CD14-positive monocyte (primary cell): ENCODE results near the gene ACACA. TPM values are rescaled to one million over a fixed set of nuclear protein-coding genes. Genes with fewer than 3 reads are reported as not detected.

Source experiments
- DNase-seq, 3 donors: peaks; one replicate each; pipeline ENCODE4 v3.0.0-alpha.2; 2011 to 2022
- H2AFZ ChIP-seq: 2 replicates; pipeline ENCODE4 v1.6.0; 2012; ENCODE audit warnings: mild to moderate bottlenecking, low read depth, low read length, inconsistent platforms; ENCODE audit not compliant: insufficient read depth, poor library complexity, severe bottlenecking
- H3K27ac ChIP-seq, 2 donors: 1 replicate in 1 of 2; 2 replicates in 1 of 2; pipeline ENCODE4 v1.5.1; 2012 to 2013; ENCODE audit warnings: low read length in 2 of 2, control low read depth in 1 of 2, inconsistent platforms in 1 of 2, low read depth in 1 of 2, mild to moderate bottlenecking in 1 of 2
- H3K27me3 ChIP-seq, 2 donors: one replicate each; pipeline versions ENCODE4 v1.6.0 to v1.6.1; 2011 to 2013; ENCODE audit warnings: low read length in 2 of 2; ENCODE audit not compliant: control insufficient read depth in 2 of 2, insufficient read depth in 2 of 2
- H3K36me3 ChIP-seq, 2 donors: replicated peaks in 1 of 2; 1 replicate in 1 of 2; 2 replicates in 1 of 2; pipeline versions ENCODE4 v1.5.1 to v1.6.1; 2012 to 2013; ENCODE audit warnings: low read length in 2 of 2, control low read depth in 1 of 2, inconsistent platforms in 1 of 2, mild to moderate bottlenecking in 1 of 2; ENCODE audit not compliant: insufficient read depth in 2 of 2, control insufficient read depth in 1 of 2
- H3K4me1 ChIP-seq, 2 donors: 1 replicate in 1 of 2; 2 replicates in 1 of 2; pipeline versions ENCODE4 v1.5.1 to v1.6.1; 2012 to 2013; ENCODE audit warnings: low read length in 2 of 2, control low read depth in 1 of 2, inconsistent platforms in 1 of 2, mild to moderate bottlenecking in 1 of 2, moderate library complexity in 1 of 2; ENCODE audit not compliant: insufficient read depth in 2 of 2, control insufficient read depth in 1 of 2
- H3K4me2 ChIP-seq: replicated peaks from 2 replicates; pipeline ENCODE3; 2012; ENCODE audit warnings: low read length, moderate library complexity, mild to moderate bottlenecking; ENCODE audit not compliant: poor library complexity, severe bottlenecking; ENCODE audit errors: extremely low read depth
- H3K4me3 ChIP-seq, 3 experiments: fragments of 200-600 bp in 1 of 3; sonication (generic) in 1 of 3; replicated peaks in 1 of 3; 1 replicate in 2 of 3; 2 replicates in 1 of 3; pipeline ENCODE4 v1.5.1; 2011 to 2013; ENCODE audit warnings: low read length in 3 of 3, mild to moderate bottlenecking in 3 of 3, control low read depth in 2 of 3, low read depth in 2 of 3, inconsistent platforms in 1 of 3, moderate library complexity in 1 of 3
- H3K79me2 ChIP-seq: 2 replicates; pipeline ENCODE4 v1.6.0; 2012; ENCODE audit warnings: mild to moderate bottlenecking, control low read depth, inconsistent platforms, low read length, moderate library complexity; ENCODE audit not compliant: insufficient read depth
- H3K9ac ChIP-seq: 2 replicates; pipeline ENCODE4 v1.6.0; 2017; ENCODE audit warnings: low read length, mild to moderate bottlenecking; ENCODE audit not compliant: insufficient read depth, poor library complexity, severe bottlenecking
- H3K9me3 ChIP-seq, 2 donors: replicated peaks in 1 of 2; 1 replicate in 1 of 2; 2 replicates in 1 of 2; pipeline versions ENCODE4 v1.5.1 to v1.6.1; 2012 to 2013; ENCODE audit warnings: low read length in 2 of 2, control low read depth in 1 of 2; ENCODE audit not compliant: control insufficient read depth in 1 of 2, insufficient read depth in 1 of 2
- H4K20me1 ChIP-seq: 2 replicates; pipeline ENCODE4 v1.6.0; 2012; ENCODE audit warnings: mild to moderate bottlenecking, low read length, control low read depth, moderate library complexity; ENCODE audit not compliant: insufficient read depth
- H3K27ac Mint-ChIP-seq, 7 donors: one replicate each; pipeline ENCODE4 v1.8.0; 2020; ENCODE audit warnings: mild to moderate bottlenecking in 7 of 7, mixed read lengths in 7 of 7, moderate library complexity in 6 of 7, inconsistent platforms in 2 of 7
- H3K27me3 Mint-ChIP-seq, 3 donors: one replicate each; pipeline ENCODE4 v1.8.0; 2021 to 2022; ENCODE audit warnings: low read depth in 3 of 3, mild to moderate bottlenecking in 3 of 3, mixed read lengths in 3 of 3, moderate library complexity in 3 of 3, inconsistent platforms in 1 of 3
- H3K36me3 Mint-ChIP-seq, 2 donors: one replicate each; pipeline ENCODE4 v1.8.0; 2020; ENCODE audit warnings: mixed read lengths in 2 of 2, inconsistent platforms in 1 of 2, mild to moderate bottlenecking in 1 of 2
- H3K4me1 Mint-ChIP-seq: one replicate; pipeline ENCODE4 v1.8.0; 2020; ENCODE audit warnings: mild to moderate bottlenecking, mixed read lengths
- H3K4me3 Mint-ChIP-seq, 2 donors: one replicate each; pipeline ENCODE4 v1.8.0; 2020; ENCODE audit warnings: mild to moderate bottlenecking in 2 of 2, mixed read lengths in 2 of 2, moderate library complexity in 1 of 2
- H3K9me3 Mint-ChIP-seq, 7 donors: one replicate each; pipeline ENCODE4 v1.8.0; 2020 to 2022; ENCODE audit warnings: mixed read lengths in 7 of 7, mild to moderate bottlenecking in 6 of 7, moderate library complexity in 6 of 7, inconsistent platforms in 2 of 7
- WGBS: methylation state at CpG from one replicate; pipeline ENCODE4 v1.1.5; 2013; ENCODE audit warnings: missing lambda C conversion rate; ENCODE audit not compliant: insufficient coverage; 5-methylcytosine and 5-hydroxymethylcytosine counted together
- intact Hi-C, 2 donors: fragments of 100-400 bp; cut with micrococcal nuclease; formaldehyde crosslinking; loops; one replicate each; pipeline versions ENCODE4 v1.15.0 to v1.15.1; 2023
- polyA plus RNA-seq, 3 donors: library from polyadenylated mRNA; depleted of rRNA in 1 of 3; unstranded in 2 of 3; stranded (reverse) in 1 of 3; fragments of 300-500 nt in 2 of 3; fragments of >200 nt in 1 of 3; fragmentation: Illumina TruSeq in 2 of 3; gene quantifications; 1 replicate in 2 of 3; 2 replicates in 1 of 3; pipeline ENCODE4 v1.2.3, GENCODE V29; 2012 to 2021
- TF ChIP-seq, protein P1 (sequence below): fragments of 200-600 bp; IDR thresholded peaks from one replicate; pipeline ENCODE4 v1.8.0; 2022; ENCODE audit warnings: antibody characterized with exemption, mild to moderate bottlenecking

The ACACA gene
- polyA plus RNA-seq, 3 donors, result 3.5 to 4.6 (median 3.8) TPM

DNA sequence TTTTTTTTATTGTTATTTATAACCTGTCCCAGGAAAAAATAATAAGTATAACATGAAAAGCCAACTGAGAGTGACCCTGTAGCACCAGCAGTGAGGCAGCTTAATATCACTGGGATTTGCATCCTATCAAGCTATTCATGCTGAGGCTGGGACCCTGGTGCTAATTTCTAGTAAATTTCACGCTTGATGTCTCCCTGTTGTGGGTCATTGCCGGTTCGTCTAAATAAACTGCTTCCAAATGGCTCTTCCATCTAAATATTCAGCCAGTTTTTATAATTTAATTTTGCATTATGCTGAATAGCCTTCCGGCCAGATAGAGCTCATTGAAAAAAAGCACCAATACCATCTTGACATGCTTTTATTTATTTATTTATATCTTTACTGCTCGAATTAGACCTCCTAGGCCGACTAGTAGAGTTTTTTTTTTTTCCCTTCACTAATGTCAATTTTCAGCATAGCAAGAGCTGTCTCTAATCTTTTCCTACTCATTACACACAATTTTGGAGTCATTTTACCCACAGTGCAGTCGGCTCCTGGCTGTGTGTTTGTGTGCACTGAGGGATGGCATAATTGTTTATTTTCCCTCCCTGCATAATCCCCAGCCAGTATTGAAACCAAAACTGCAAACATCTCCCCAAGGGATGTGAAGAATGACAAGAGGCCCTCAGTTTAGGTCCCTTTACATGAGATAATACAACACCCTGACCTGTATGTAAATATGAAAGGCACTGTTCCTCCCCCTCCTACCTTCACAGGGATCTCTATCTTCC, 289.1 kb downstream of the ACACA start:
- TF ChIP-seq, protein P1, sequence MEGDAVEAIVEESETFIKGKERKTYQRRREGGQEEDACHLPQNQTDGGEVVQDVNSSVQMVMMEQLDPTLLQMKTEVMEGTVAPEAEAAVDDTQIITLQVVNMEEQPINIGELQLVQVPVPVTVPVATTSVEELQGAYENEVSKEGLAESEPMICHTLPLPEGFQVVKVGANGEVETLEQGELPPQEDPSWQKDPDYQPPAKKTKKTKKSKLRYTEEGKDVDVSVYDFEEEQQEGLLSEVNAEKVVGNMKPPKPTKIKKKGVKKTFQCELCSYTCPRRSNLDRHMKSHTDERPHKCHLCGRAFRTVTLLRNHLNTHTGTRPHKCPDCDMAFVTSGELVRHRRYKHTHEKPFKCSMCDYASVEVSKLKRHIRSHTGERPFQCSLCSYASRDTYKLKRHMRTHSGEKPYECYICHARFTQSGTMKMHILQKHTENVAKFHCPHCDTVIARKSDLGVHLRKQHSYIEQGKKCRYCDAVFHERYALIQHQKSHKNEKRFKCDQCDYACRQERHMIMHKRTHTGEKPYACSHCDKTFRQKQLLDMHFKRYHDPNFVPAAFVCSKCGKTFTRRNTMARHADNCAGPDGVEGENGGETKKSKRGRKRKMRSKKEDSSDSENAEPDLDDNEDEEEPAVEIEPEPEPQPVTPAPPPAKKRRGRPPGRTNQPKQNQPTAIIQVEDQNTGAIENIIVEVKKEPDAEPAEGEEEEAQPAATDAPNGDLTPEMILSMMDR, result no peak
- Mint-ChIP-seq H3K27me3 (peaks cover 0 to 4% (median 0%) of the 10 kb centered on the region in 3 donors), H3K36me3 (peaks cover 35% of the 10 kb centered on the region in 2 donors), H3K4me1 (peaks cover 21% of the 10 kb centered on the region), H3K27ac (no peak overlapping the region), H3K9me3 (no peaks in the 10 kb centered on the region), H3K4me3 (no peak overlapping the region)
- H3K4me3 ChIP-seq, result no peak overlapping the region
- intact Hi-C loops, result loop anchor here in 1 of 2 donors (2.0 kb wide), 1 partner anchor 21 kb away; no protein-coding TSS in a partner anchor
- H3K9me3 ChIP-seq, result no peaks in the 10 kb centered on the region
- no peak overlapping the region for H3K27ac ChIP-seq
- peaks cover 5 to 30% of the 10 kb centered on the region in 2 donors for H3K36me3 ChIP-seq
- H3K27me3 ChIP-seq, result no peaks in the 10 kb centered on the region
- no peaks in the 10 kb centered on the region for H4K20me1 ChIP-seq
- H3K9ac ChIP-seq, result no peak overlapping the region
- H3K4me2 ChIP-seq, result no peak overlapping the region
- H2AFZ ChIP-seq, result no peak overlapping the region
- peaks cover 16% of the 10 kb centered on the region in 2 donors for H3K4me1 ChIP-seq
- no peaks in the 10 kb centered on the region for H3K79me2 ChIP-seq
- DNase-seq, result no peak
- 100% methylated on average over 1 of the region's 7 CpGs for WGBS

DNA sequence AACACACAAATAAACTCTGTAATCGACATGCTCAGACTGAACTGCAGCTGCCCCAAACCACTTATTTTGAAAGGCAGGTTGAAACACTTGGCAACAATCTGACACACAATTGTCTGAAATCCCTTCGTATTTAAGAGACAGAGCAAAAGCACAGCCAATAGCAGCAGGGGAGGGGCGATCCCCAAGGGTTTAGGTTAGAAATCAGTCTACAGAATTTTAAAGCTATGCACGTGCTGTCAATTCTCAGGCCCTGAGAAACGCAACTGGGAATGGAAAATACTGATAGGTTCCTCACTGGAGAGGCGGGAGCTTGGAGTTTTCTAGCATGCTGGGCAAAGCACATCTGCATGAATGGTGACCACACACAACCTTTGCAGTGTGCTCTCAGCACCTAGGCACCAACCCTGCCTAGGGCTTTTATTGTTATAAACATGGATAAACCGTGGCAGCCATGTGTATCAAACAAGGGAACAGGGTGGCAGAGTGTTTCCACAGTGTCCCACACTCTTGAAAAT, 289.9 kb downstream of the ACACA start:
- no peaks in the 10 kb centered on the region for H3K9me3 ChIP-seq
- H3K79me2 ChIP-seq, result no peaks in the 10 kb centered on the region
- Mint-ChIP-seq H3K4me3 (no peak overlapping the region), H3K4me1 (peaks cover 21% of the 10 kb centered on the region), H3K27ac (no peak overlapping the region), H3K36me3 (peaks cover 36 to 37% of the 10 kb centered on the region in 2 donors), H3K9me3 (no peaks in the 10 kb centered on the region), H3K27me3 (peaks cover 0 to 2% (median 0%) of the 10 kb centered on the region in 3 donors)
- peaks cover 9 to 32% of the 10 kb centered on the region in 2 donors for H3K36me3 ChIP-seq
- H3K4me1 ChIP-seq, result peaks cover 16% of the 10 kb centered on the region in 2 donors
- TF ChIP-seq, protein P1, result no peak
- DNase-seq, result no peak
- no peak overlapping the region for H3K4me2 ChIP-seq
- H4K20me1 ChIP-seq, result no peaks in the 10 kb centered on the region
- no peak overlapping the region for H3K4me3 ChIP-seq
- H3K27ac ChIP-seq, result no peak overlapping the region
- WGBS, result 98% methylated on average over 5 of the region's 7 CpGs
- no peak overlapping the region for H2AFZ ChIP-seq
- H3K9ac ChIP-seq, result no peak overlapping the region
- intact Hi-C loops, result no loop called here
- H3K27me3 ChIP-seq, result no peaks in the 10 kb centered on the region
